BLaER1 treated with 17β-estradiol and CSF1 and Interleukin-3, amounts not matched to agents 10 nM and 100 nM (cell line): ENCODE results near the gene SF1.

Experiments
- H3K27ac ChIP-seq, 11 experiments: shearing (Covaris generic); formaldehyde crosslinking; 2 replicates each; pipeline ENCODE4 v1.8.1; 2022
- H3K27me3 ChIP-seq, 11 experiments: shearing (Covaris generic); formaldehyde crosslinking; 2 replicates each; pipeline ENCODE4 v1.8.1; 2022
- H3K36me3 ChIP-seq, 11 experiments: shearing (Covaris generic); formaldehyde crosslinking; 2 replicates each; pipeline ENCODE4 v1.8.1; 2022
- H3K4me1 ChIP-seq, 10 experiments: shearing (Covaris generic); formaldehyde crosslinking; 2 replicates each; pipeline ENCODE4 v1.8.1; 2022
- H3K4me2 ChIP-seq, 11 experiments: shearing (Covaris generic); formaldehyde crosslinking; 2 replicates each; pipeline ENCODE4 v1.8.1; 2022
- H3K4me3 ChIP-seq, 10 experiments: shearing (Covaris generic); formaldehyde crosslinking; 2 replicates each; pipeline ENCODE4 v1.8.1; 2022
- H3K9ac ChIP-seq, 11 experiments: shearing (Covaris generic); formaldehyde crosslinking; 2 replicates each; pipeline ENCODE4 v1.8.1; 2022
- H3K9me3 ChIP-seq, 11 experiments: shearing (Covaris generic); formaldehyde crosslinking; replicated peaks in 1 of 11; 2 replicates each; pipeline ENCODE4 v1.8.1; 2022
- H4K20me1 ChIP-seq, 11 experiments: shearing (Covaris generic); formaldehyde crosslinking; 2 replicates each; pipeline ENCODE4 v1.8.1; 2022
- Cebpa-rat ChIP-seq, 11 experiments: shearing (Covaris generic); IDR thresholded peaks; 2 replicates each; pipeline ENCODE4 v1.8.1; 2022

SF1 gene

GRCh38 chr11:64776875-64777274 lies 1.5 kb downstream of the SF1 start:
- Histone ChIP-seq H3K9ac (peak overlapping the region; percentile 96 to 100 (median 99)), H3K9me3 (no peaks in the 10 kb centered on the region), H3K36me3 (peaks cover 51 to 57% (median 54%) of the 10 kb centered on the region in 11 experiments), H3K27me3 (no peaks in the 10 kb centered on the region), H3K27ac (peak overlapping the region in 10 of 11 experiments; percentile 97 to 100 (median 99); a peak in 19 of 22 replicates), H4K20me1 (peaks cover 54 to 60% (median 57%) of the 10 kb centered on the region in 11 experiments), H3K4me1 (peaks cover 58 to 69% (median 61%) of the 10 kb centered on the region in 10 experiments), H3K4me2 (peak overlapping the region; percentile 92 to 98 (median 97)), H3K4me3 (peak overlapping the region; percentile 71 to 98 (median 92))
- TF ChIP-seq Cebpa-rat (IDR thresholded peaks at IDR 0.05), result no peak

DNA sequence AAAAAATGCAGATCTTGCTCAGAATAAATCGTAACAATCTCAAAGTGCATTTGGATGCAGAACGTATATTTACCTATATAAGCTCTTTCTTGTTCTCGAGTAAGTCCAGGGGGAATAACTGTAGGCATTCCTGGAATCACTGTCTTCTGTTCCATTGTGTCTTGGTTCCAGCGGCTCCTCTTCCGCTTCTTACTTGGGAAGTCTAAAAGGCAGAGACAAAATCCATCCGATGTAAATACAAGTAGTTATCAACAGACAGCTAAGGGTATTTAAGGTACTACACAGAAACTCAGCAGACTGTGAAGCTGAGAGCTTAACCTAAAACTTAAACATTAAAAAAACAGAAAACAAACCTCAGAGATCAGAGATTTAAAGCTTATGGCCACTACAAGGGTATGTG lies 1.9 kb downstream of the SF1 start:
- Histone ChIP-seq H3K4me1 (peaks cover 63 to 74% (median 66%) of the 10 kb centered on the region in 10 experiments), H3K36me3 (peaks cover 55 to 61% (median 58%) of the 10 kb centered on the region in 11 experiments), H4K20me1 (peaks cover 58 to 65% (median 61%) of the 10 kb centered on the region in 11 experiments)

GRCh38 chr11:64774144-64774543 lies 4.2 kb downstream of the SF1 start:
- no peaks in the 10 kb centered on the region for H3K27me3 ChIP-seq
- peaks cover 78 to 84% (median 81%) of the 10 kb centered on the region in 11 experiments for H3K36me3 ChIP-seq
- H4K20me1 ChIP-seq, result peaks cover 81 to 88% (median 84%) of the 10 kb centered on the region in 11 experiments
- H3K4me2 ChIP-seq, result peak overlapping the region; percentile 75 to 98 (median 96)
- peak overlapping the region in 7 of 10 experiments; percentile 9 to 46 (median 19); a peak in 7 of 20 replicates for H3K4me3 ChIP-seq
- TF ChIP-seq Cebpa-rat (IDR thresholded peaks at IDR 0.05), result no peak
- peak overlapping the region in 8 of 11 experiments; percentile 9 to 100 (median 81); a peak in 12 of 22 replicates for H3K9ac ChIP-seq
- no peaks in the 10 kb centered on the region for H3K9me3 ChIP-seq
- peak overlapping the region in 5 of 11 experiments; percentile 24 to 77 (median 67); a peak in 4 of 22 replicates for H3K27ac ChIP-seq
- peaks cover 75 to 79% (median 78%) of the 10 kb centered on the region in 10 experiments for H3K4me1 ChIP-seq

More for the DNA sequence above, 1.9 kb downstream of the SF1 start:
- H3K9me3 ChIP-seq, result no peaks in the 10 kb centered on the region
- no peaks in the 10 kb centered on the region for H3K27me3 ChIP-seq
- peak overlapping the region; percentile 96 to 100 (median 99) for H3K9ac ChIP-seq
- peak overlapping the region; percentile 92 to 98 (median 97) for H3K4me2 ChIP-seq
- peak overlapping the region; percentile 71 to 98 (median 92) for H3K4me3 ChIP-seq
- TF ChIP-seq Cebpa-rat (IDR thresholded peaks at IDR 0.05), result no peak
- H3K27ac ChIP-seq, result peak overlapping the region in 7 of 11 experiments; percentile 97 to 100 (median 99); a peak in 8 of 22 replicates

GRCh38 chr11:64772303-64773018 lies 5.9 kb downstream of the SF1 start:
- TF ChIP-seq Cebpa-rat (IDR thresholded peaks at IDR 0.05), result peak in 1 of 11 experiments; percentile 48; a peak in 1 of 22 replicates
- peaks cover 92 to 95% (median 95%) of the 10 kb centered on the region in 10 experiments for H3K4me1 ChIP-seq
- peak overlapping the region; percentile 20 to 74 (median 63) for H3K9ac ChIP-seq
- peaks cover 96 to 100% (median 100%) of the 10 kb centered on the region in 11 experiments for H4K20me1 ChIP-seq
- no peaks in the 10 kb centered on the region for H3K9me3 ChIP-seq
- peaks cover 94 to 100% (median 97%) of the 10 kb centered on the region in 11 experiments for H3K36me3 ChIP-seq
- H3K27ac ChIP-seq, result peak overlapping the region; percentile 45 to 77 (median 74); a peak in 21 of 22 replicates
- H3K4me2 ChIP-seq, result peak overlapping the region; percentile 75 to 98 (median 96)
- H3K27me3 ChIP-seq, result no peaks in the 10 kb centered on the region
- peak overlapping the region; percentile 14 to 50 (median 38); a peak in 18 of 20 replicates for H3K4me3 ChIP-seq

DNA sequence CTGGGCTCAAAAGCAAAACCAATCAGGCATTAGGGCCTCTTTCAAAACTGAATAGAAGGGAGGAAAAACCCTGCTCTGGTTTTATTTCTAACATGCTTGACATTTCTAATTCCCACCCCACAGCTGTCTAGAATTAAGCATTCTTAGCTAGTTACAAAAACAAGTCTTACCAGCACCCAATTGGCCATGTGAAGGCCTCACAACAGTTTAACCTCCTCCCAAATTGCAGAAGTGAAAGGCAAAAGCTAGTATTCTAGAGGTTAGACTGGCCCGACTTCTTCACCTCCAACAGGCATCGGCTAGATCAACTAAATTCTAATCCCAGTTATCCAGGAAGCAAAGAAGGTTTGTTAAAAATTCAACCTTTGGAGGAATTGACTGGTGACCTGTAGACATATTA lies 6.5 kb downstream of the SF1 start:
- Histone ChIP-seq H4K20me1 (peaks cover 96 to 100% (median 100%) of the 10 kb centered on the region in 11 experiments), H3K9ac (peak overlapping the region; percentile 20 to 73 (median 59); a peak in 17 of 22 replicates), H3K27ac (peak overlapping the region; percentile 45 to 77 (median 74); a peak in 21 of 22 replicates)

DNA sequence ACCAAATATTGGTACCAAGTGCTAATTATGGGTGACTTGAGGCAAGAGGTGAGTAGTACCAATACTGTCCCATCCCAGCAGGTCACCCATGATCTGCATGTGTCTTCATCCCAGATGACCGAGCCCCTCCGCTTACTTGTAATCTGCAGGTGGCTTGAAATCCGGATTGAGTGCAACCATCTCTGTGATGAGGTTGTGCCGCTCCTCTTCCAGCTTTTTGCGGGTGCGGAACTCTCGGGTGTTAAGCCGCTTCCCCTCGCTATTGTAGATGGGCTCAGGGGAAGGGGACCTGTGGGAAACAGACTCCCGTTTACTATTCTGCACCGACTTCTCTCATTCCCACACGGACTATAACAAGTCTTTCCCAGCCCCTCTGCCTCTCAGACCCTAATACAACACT lies 8.2 kb downstream of the SF1 start:
- TF ChIP-seq Cebpa-rat (IDR thresholded peaks at IDR 0.05), result no peak
- H3K9ac ChIP-seq, result peak overlapping the region in 2 of 11 experiments; percentile 30 to 36; a peak in 3 of 22 replicates
- no peak overlapping the region for H3K4me3 ChIP-seq
- peaks cover 96 to 99% (median 98%) of the 10 kb centered on the region in 11 experiments for H4K20me1 ChIP-seq
- H3K4me2 ChIP-seq, result peak overlapping the region in 6 of 11 experiments; percentile 19 to 97 (median 96); a peak in 7 of 22 replicates
- H3K9me3 ChIP-seq, result no peaks in the 10 kb centered on the region
- peaks cover 88 to 99% (median 96%) of the 10 kb centered on the region in 10 experiments for H3K4me1 ChIP-seq
- H3K27ac ChIP-seq, result peak overlapping the region in 4 of 11 experiments; percentile 1 to 77 (median 32); a peak in 4 of 22 replicates
- H3K27me3 ChIP-seq, result no peaks in the 10 kb centered on the region
- peaks cover 92 to 99% (median 96%) of the 10 kb centered on the region in 11 experiments for H3K36me3 ChIP-seq

More for the DNA sequence above, 6.5 kb downstream of the SF1 start:
- Histone ChIP-seq H3K4me1 (peaks cover 96 to 100% (median 99%) of the 10 kb centered on the region in 10 experiments), H3K27me3 (no peaks in the 10 kb centered on the region), H3K36me3 (peaks cover 94 to 100% (median 98%) of the 10 kb centered on the region in 11 experiments), H3K4me3 (peak overlapping the region; percentile 6 to 50 (median 35); a peak in 16 of 20 replicates), H3K4me2 (peak overlapping the region; percentile 75 to 98 (median 96)), H3K9me3 (no peaks in the 10 kb centered on the region)
- TF ChIP-seq Cebpa-rat (IDR thresholded peaks at IDR 0.05), result no peak

- peak overlapping the region in 4 of 11 experiments; percentile 1 to 77 (median 30); a peak in 3 of 22 replicates for H3K27ac ChIP-seq
- no peaks in the 10 kb centered on the region for H3K27me3 ChIP-seq
- peaks cover 88 to 99% (median 96%) of the 10 kb centered on the region in 10 experiments for H3K4me1 ChIP-seq
- peak overlapping the region in 10 of 11 experiments; percentile 12 to 97 (median 46); a peak in 13 of 22 replicates for H3K4me2 ChIP-seq
- H3K4me3 ChIP-seq, result no peak overlapping the region
- no peak for TF ChIP-seq Cebpa-rat (IDR thresholded peaks at IDR 0.05)
- H3K36me3 ChIP-seq, result peaks cover 92 to 99% (median 96%) of the 10 kb centered on the region in 11 experiments
- H3K9me3 ChIP-seq, result no peaks in the 10 kb centered on the region
- peaks cover 96 to 99% (median 98%) of the 10 kb centered on the region in 11 experiments for H4K20me1 ChIP-seq
- H3K9ac ChIP-seq, result peak overlapping the region in 6 of 11 experiments; percentile 1 to 39 (median 22); a peak in 8 of 22 replicates
These were observed 9.1 kb downstream of the SF1 start for GRCh38 chr11:64769283-64769682.

- H3K9me3 ChIP-seq, result no peaks in the 10 kb centered on the region
- peaks cover 88 to 99% (median 96%) of the 10 kb centered on the region in 10 experiments for H3K4me1 ChIP-seq
- H3K4me3 ChIP-seq, result no peak overlapping the region; a peak in 1 of 20 replicates
- TF ChIP-seq Cebpa-rat (IDR thresholded peaks at IDR 0.05), result no peak
- no peaks in the 10 kb centered on the region for H3K27me3 ChIP-seq
- H4K20me1 ChIP-seq, result peaks cover 96 to 99% (median 98%) of the 10 kb centered on the region in 11 experiments
- peaks cover 92 to 99% (median 96%) of the 10 kb centered on the region in 11 experiments for H3K36me3 ChIP-seq
- peak overlapping the region in 6 of 11 experiments; percentile 2 to 77 (median 31); a peak in 8 of 22 replicates for H3K27ac ChIP-seq
- peak overlapping the region in 8 of 11 experiments; percentile 0 to 39 (median 22); a peak in 9 of 22 replicates for H3K9ac ChIP-seq
- H3K4me2 ChIP-seq, result peak overlapping the region; percentile 17 to 97 (median 48); a peak in 19 of 22 replicates
These were observed 10.0 kb downstream of the SF1 start for GRCh38 chr11:64768300-64768694.
